Endothelial cell (in vitro differentiated cells): Measurements from ENCODE around the gene EPHX1. TPM values are rescaled to one million over a fixed set of nuclear protein-coding genes. Genes with fewer than 3 reads are reported as not detected.

ENCODE experiments used
- DNase-seq: peaks from one replicate; pipeline ENCODE4 v3.0.0; 2021; ENCODE audit warnings: low spot score
- H3K27ac Mint-ChIP-seq: one replicate; pipeline ENCODE4 v1.8.0; 2021; ENCODE audit warnings: mixed read lengths, inconsistent platforms; ENCODE audit not compliant: unreplicated experiment
- H3K27me3 Mint-ChIP-seq: one replicate; pipeline ENCODE4 v1.8.0; 2021; ENCODE audit warnings: mild to moderate bottlenecking, moderate library complexity, mixed read lengths, inconsistent platforms; ENCODE audit not compliant: unreplicated experiment
- H3K36me3 Mint-ChIP-seq: one replicate; pipeline ENCODE4 v1.8.0; 2021; ENCODE audit warnings: mild to moderate bottlenecking, low read depth, mixed read lengths, inconsistent platforms; ENCODE audit not compliant: unreplicated experiment
- H3K4me1 Mint-ChIP-seq: one replicate; pipeline ENCODE4 v1.8.0; 2021; ENCODE audit warnings: mild to moderate bottlenecking, mixed read lengths, inconsistent platforms; ENCODE audit not compliant: unreplicated experiment
- H3K4me3 Mint-ChIP-seq: one replicate; pipeline ENCODE4 v1.8.0; 2021; ENCODE audit warnings: mild to moderate bottlenecking, mixed read lengths, inconsistent platforms; ENCODE audit not compliant: unreplicated experiment
- H3K9me3 Mint-ChIP-seq: one replicate; pipeline ENCODE4 v1.8.0; 2021; ENCODE audit warnings: mixed read lengths, inconsistent platforms; ENCODE audit not compliant: unreplicated experiment
- CTCF ChIP-seq: fragments of 200-600 bp; sonication (generic); IDR thresholded peaks from one replicate; pipeline ENCODE4 v1.5.0; 2021; ENCODE audit warnings: antibody characterized with exemption; ENCODE audit not compliant: unreplicated experiment
- total RNA-seq: library from RNA; stranded (reverse); fragmentation: NEBNext Ultra II Directional; extraction: Animal tissue kit (Norgen Biotek cat#: 25700); gene quantifications from one replicate; pipeline ENCODE4 v1.2.1, GENCODE V29; 2021; ENCODE audit not compliant: unreplicated experiment

The EPHX1 gene
- total RNA-seq, 1 donor from 2014 or later, result 45.0 TPM

DNA sequence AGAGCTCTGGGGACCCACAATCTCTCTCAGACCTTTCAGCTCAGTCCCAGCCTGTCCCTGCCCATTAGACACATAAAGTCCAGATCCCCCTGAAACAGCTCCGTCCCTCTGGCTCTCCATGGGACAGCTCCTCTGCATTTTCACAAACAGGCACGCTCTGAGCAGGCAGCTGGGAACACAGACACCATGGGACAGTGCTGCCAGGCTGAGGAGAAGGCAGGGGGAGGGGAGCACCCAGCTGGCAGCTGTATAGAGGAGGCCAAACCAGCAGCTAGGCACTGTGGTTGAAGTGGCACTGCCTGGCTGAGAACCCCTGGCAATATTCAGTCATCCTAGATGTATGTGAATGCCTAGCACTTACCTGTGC is 70.3 kb downstream of the EPHX1 start:
- no peak for DNase-seq
- no peak overlapping the region for H3K4me3 Mint-ChIP-seq
- TF ChIP-seq CTCF, result no peak
- H3K36me3 Mint-ChIP-seq, result peaks cover 5% of the 10 kb centered on the region
- H3K27me3 Mint-ChIP-seq, result peaks cover 14% of the 10 kb centered on the region
- H3K9me3 Mint-ChIP-seq, result no peaks in the 10 kb centered on the region
- H3K4me1 Mint-ChIP-seq, result peaks cover 45% of the 10 kb centered on the region
- peak overlapping the region; percentile 18 for H3K27ac Mint-ChIP-seq

GRCh38 chr1:225880636-225881035 is 70.7 kb downstream of the EPHX1 start:
- no peak for DNase-seq
- Mint-ChIP-seq H3K4me3 (peak overlapping the region; percentile 91), H3K27ac (peak overlapping the region; percentile 52)

DNA sequence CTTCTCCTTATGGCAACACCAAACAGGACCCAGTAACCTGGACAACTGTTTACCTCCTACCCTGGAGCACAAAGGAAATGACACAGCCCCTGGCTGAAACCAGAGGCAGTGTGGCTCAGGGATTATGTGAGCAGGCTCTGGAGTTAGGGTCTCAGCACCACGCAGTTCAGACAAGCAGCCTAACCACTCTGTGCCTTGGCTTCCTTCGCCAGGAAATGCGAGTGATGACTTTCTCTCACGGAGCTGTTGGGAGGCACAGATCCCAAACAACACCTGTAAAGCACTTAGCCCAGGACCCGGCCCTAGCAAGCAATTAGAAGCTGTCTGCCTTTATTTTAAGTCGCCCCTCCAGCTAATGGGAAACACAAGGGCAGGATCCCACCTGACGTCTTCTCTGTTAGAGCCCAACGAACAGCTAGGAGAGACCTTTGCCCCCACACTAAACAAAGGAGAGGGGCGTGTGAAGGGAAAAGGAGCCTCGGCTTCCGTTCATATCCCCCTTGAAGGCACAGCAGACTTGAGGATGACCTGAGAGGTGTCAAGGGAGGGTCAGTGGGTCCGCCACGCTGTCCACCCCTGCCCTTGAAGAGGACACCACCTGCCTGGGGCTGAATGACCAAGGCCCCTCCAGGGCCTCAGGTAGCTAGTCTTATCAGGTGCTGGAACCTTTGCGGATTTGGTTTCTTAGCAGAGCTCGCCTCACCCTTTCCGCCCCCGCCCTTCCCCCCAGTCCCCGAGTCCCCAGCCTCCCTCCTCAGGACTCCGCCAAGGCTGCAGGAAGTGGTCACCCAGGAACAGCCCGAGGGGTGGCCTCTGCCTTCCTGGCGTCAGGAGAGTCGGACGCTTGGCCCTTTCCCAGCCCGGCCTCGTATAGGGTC is 71.4 kb downstream of the EPHX1 start:
- H3K27ac Mint-ChIP-seq, result peak overlapping the region; percentile 52
- peaks cover 4% of the 10 kb centered on the region for H3K36me3 Mint-ChIP-seq
- H3K4me3 Mint-ChIP-seq, result peak overlapping the region; percentile 91
- no peak for TF ChIP-seq CTCF
- H3K27me3 Mint-ChIP-seq, result peaks cover 11% of the 10 kb centered on the region
- peaks cover 44% of the 10 kb centered on the region for H3K4me1 Mint-ChIP-seq
- H3K9me3 Mint-ChIP-seq, result no peaks in the 10 kb centered on the region
- DNase-seq, result no peak

More at GRCh38 chr1:225880636-225881035, 70.7 kb downstream of the EPHX1 start:
- Mint-ChIP-seq H3K27me3 (peaks cover 11% of the 10 kb centered on the region), H3K4me1 (peaks cover 45% of the 10 kb centered on the region), H3K36me3 (peaks cover 5% of the 10 kb centered on the region), H3K9me3 (no peaks in the 10 kb centered on the region)
- TF ChIP-seq CTCF, result no peak

DNA sequence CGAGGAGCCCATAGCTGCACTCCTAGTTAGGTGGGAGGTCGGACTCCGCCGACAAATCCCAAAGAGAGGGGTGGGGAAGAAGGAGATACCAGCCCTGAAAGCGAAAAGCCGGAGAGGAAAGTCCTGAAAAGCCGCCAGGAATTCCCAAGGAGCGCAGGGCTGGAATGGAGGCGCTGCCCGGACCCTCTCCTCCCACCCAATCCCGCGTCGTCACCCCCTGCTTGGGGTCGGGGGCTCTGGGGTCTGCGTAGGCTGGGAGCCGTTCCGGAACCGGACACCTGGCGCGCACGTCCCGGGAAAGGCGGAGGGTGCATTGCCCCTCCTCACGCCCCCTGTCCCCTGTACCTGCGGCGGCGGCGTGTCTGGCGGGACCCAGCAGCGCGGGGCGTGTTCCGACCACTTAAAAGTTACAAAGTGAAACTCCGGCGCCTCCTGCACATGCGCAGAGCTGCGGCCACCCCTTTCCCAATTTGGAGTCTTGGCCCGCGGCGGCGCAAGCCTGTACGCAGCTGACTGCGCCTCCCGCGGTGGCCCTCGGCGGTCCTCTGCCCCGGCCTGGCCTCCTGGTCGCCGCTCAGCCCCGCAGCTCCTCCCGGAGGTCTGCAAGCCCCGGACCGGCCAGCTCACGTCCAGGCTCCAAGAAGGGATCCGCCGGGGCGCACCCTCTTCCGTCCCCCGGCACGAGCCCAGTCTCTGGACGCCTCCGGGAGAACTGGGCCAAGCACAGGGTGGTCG is 72.2 kb downstream of the EPHX1 start, which contains the start of gene TMEM63A:
Gene TMEM63A, minus strand, starts transcription at position 422 of the 735 bp plus-strand sequence. CDS start 4,800 bp downstream, outside the sequence.
- DNase-seq, result peak; percentile 83
- H3K27ac Mint-ChIP-seq, result peak within 1 kb of the TSS; percentile 81
- peak within 1 kb of the TSS; percentile 91 for H3K4me3 Mint-ChIP-seq
- no peaks in the 10 kb centered on the region for H3K9me3 Mint-ChIP-seq
- peaks cover 3% of the 10 kb centered on the region for H3K36me3 Mint-ChIP-seq
- peaks cover 7% of the 10 kb centered on the region for H3K27me3 Mint-ChIP-seq
- H3K4me1 Mint-ChIP-seq, result peaks cover 39% of the 10 kb centered on the region
- no peak for TF ChIP-seq CTCF
